ENCODE results near the gene ROBO2.

Gene ROBO2

GRCh38 chr3:77549034-77549433, 509.1 kb downstream of the ROBO2 start:
- TF ChIP-seq CTCF (IDR thresholded peaks at IDR 0.05; ENCODE audit: borderline replicate concordance, insufficient read depth, low read depth, low read length) = no peak
- no peak overlapping the region for H3K4me3 ChIP-seq (ENCODE audit: low read depth, low read length)

- no peak for TF ChIP-seq CTCF (IDR thresholded peaks at IDR 0.05; ENCODE audit: borderline replicate concordance, insufficient read depth, low read depth, low read length)
These were observed 513.3 kb downstream of the ROBO2 start for GRCh38 chr3:77553240-77553639.

GRCh38 chr3:77562089-77562488, 522.2 kb downstream of the ROBO2 start:
- TF ChIP-seq CTCF (IDR thresholded peaks at IDR 0.05; ENCODE audit: borderline replicate concordance, insufficient read depth, low read depth, low read length) = no peak
- no peak overlapping the region for H3K4me3 ChIP-seq (ENCODE audit: low read depth, low read length)

More at GRCh38 chr3:77553240-77553639, 513.3 kb downstream of the ROBO2 start:
- no peak overlapping the region for H3K4me3 ChIP-seq (ENCODE audit: low read depth, low read length)

GRCh38 chr3:77563012-77563411, 523.1 kb downstream of the ROBO2 start:
- no peak for TF ChIP-seq CTCF (IDR thresholded peaks at IDR 0.05; ENCODE audit: borderline replicate concordance, insufficient read depth, low read depth, low read length)
- no peak overlapping the region for H3K4me3 ChIP-seq (ENCODE audit: low read depth, low read length)

- no peak overlapping the region for H3K4me3 ChIP-seq (ENCODE audit: low read depth, low read length)
- no peak for TF ChIP-seq CTCF (IDR thresholded peaks at IDR 0.05; ENCODE audit: borderline replicate concordance, insufficient read depth, low read depth, low read length)
These were observed 526.2 kb downstream of the ROBO2 start for GRCh38 chr3:77566055-77566454.

GRCh38 chr3:77571971-77572715, 532.2 kb downstream of the ROBO2 start:
- TF ChIP-seq CTCF (IDR thresholded peaks at IDR 0.05; ENCODE audit: borderline replicate concordance, insufficient read depth, low read depth, low read length) = no peak
- no peak overlapping the region for H3K4me3 ChIP-seq (ENCODE audit: low read depth, low read length)

GRCh38 chr3:77577264-77577663, 537.4 kb downstream of the ROBO2 start:
- H3K4me3 ChIP-seq (ENCODE audit: low read depth, low read length) = no peak overlapping the region
- TF ChIP-seq CTCF (IDR thresholded peaks at IDR 0.05; ENCODE audit: borderline replicate concordance, insufficient read depth, low read depth, low read length) = no peak

Data from GM12875 (cell line).